Endothelial cell of umbilical vein (primary cell): Measurements from ENCODE around the gene FBXO40. TPM values are rescaled to one million over a fixed set of nuclear protein-coding genes. Genes with fewer than 3 reads are reported as not detected.

Experiments
- BruUV-seq: library from RNA; stranded (reverse); fragments of 400-500 nt; replicated peaks from 2 replicates; lab custom pipeline; 2021; lab: Mats Ljungman, UMichigan
- CTCF ChIA-PET: fragments of 300-600, 350-600 bp; sonication (Branson Sonifier 250); formaldehyde crosslinking; loops from one replicate; lab custom pipeline; 2021; ENCODE audit warnings: antibody characterized with exemption, inconsistent platforms; lab: Charles Lee
- POLR2A ChIA-PET: fragments of 300-600, 350-600 bp; sonication (Branson Sonifier 250); formaldehyde crosslinking; loops from one replicate; lab custom pipeline; 2021; ENCODE audit warnings: antibody characterized with exemption, inconsistent platforms; lab: Charles Lee
- DNase-seq: peaks from one replicate; pipeline ENCODE4 v3.0.0-alpha.2; 2011; ENCODE audit warnings: low read depth, low spot score
- FAIRE-seq: peaks from 2 replicates; lab custom pipeline; 2011; peaks lifted over from hg19 to GRCh38; lab: Jason Lieb, UNC
- H2AFZ ChIP-seq: 2 replicates; pipeline ENCODE4 v1.6.0; 2012; ENCODE audit warnings: low read depth, low read length, control low read depth, inconsistent platforms
- H3K27ac ChIP-seq: 2 replicates; pipeline ENCODE4 v1.5.1; 2011; ENCODE audit warnings: low read depth, mild to moderate bottlenecking, control low read depth, low read length, moderate library complexity; ENCODE audit not compliant: insufficient read depth
- H3K27me3 ChIP-seq, 2 experiments: 2 replicates each; pipeline versions ENCODE4 v1.6.0 to v1.6.1; 2011; ENCODE audit warnings: low read length in 2 of 2, mixed read lengths in 1 of 2; ENCODE audit not compliant: control insufficient read depth in 2 of 2, insufficient read depth in 2 of 2
- H3K36me3 ChIP-seq, 2 experiments: 2 replicates in 1 of 2; 3 replicates in 1 of 2; pipeline ENCODE4 v1.5.1; 2011; ENCODE audit warnings: low read length in 2 of 2, mild to moderate bottlenecking in 1 of 2, moderate library complexity in 1 of 2; ENCODE audit not compliant: control insufficient read depth in 2 of 2, insufficient read depth in 2 of 2; ENCODE audit errors: extremely low read depth in 1 of 2
- H3K4me1 ChIP-seq: 3 replicates; pipeline ENCODE4 v1.5.1; 2011; ENCODE audit warnings: mild to moderate bottlenecking, low read length; ENCODE audit not compliant: control insufficient read depth, insufficient read depth; ENCODE audit errors: extremely low read depth
- H3K4me2 ChIP-seq: 2 replicates; pipeline ENCODE4 v1.6.1; 2011; ENCODE audit warnings: low read length, control low read depth, mixed read lengths; ENCODE audit not compliant: insufficient read depth
- H3K4me3 ChIP-seq, 3 experiments: fragments of 200-600 bp in 1 of 3; sonication (generic), shearing (Covaris generic) in 1 of 3; replicated peaks in 1 of 3; 2 replicates each; pipeline ENCODE4 v1.5.1; 2011 to 2016; ENCODE audit warnings: control low read depth in 3 of 3, low read length in 3 of 3, mild to moderate bottlenecking in 2 of 3, inconsistent platforms in 1 of 3, low read depth in 1 of 3, moderate library complexity in 1 of 3; ENCODE audit not compliant: insufficient read depth in 1 of 3
- H3K79me2 ChIP-seq: 2 replicates; pipeline ENCODE4 v1.6.0; 2012; ENCODE audit warnings: low read length, inconsistent platforms; ENCODE audit not compliant: control insufficient read depth, insufficient read depth
- H3K9ac ChIP-seq: replicated peaks from 2 replicates; pipeline ENCODE3; 2011; ENCODE audit warnings: low read length, control low read depth; ENCODE audit not compliant: insufficient read depth; ENCODE audit errors: extremely low read depth
- H3K9me1 ChIP-seq: replicated peaks from 3 replicates; pipeline ENCODE4 v1.6.0; 2011; ENCODE audit warnings: mild to moderate bottlenecking, low read length; ENCODE audit not compliant: control insufficient read depth, insufficient read depth; ENCODE audit errors: extremely low read depth
- H3K9me3 ChIP-seq: replicated peaks from 2 replicates; pipeline ENCODE4 v1.5.1; 2012; ENCODE audit warnings: low read length, inconsistent platforms; ENCODE audit not compliant: control insufficient read depth, insufficient read depth
- H4K20me1 ChIP-seq: replicated peaks from 2 replicates; pipeline ENCODE3; 2011; ENCODE audit warnings: mild to moderate bottlenecking, low read length; ENCODE audit not compliant: control insufficient read depth, insufficient read depth; ENCODE audit errors: extremely low read depth
- EZH2 ChIP-seq: IDR thresholded peaks from 2 replicates; pipeline ENCODE4 v1.6.1; 2012; ENCODE audit warnings: borderline replicate concordance, low read depth, mild to moderate bottlenecking, moderate library complexity, low read length, inconsistent platforms; ENCODE audit not compliant: severe bottlenecking
- FOS ChIP-seq: IDR thresholded peaks from 2 replicates; pipeline ENCODE4 v1.6.1; 2011; ENCODE audit warnings: mild to moderate bottlenecking, low read length, moderate library complexity, borderline replicate concordance; ENCODE audit not compliant: insufficient read depth
- GATA2 ChIP-seq: IDR thresholded peaks from 2 replicates; pipeline ENCODE4 v1.7.0; 2011; ENCODE audit warnings: low read depth, mild to moderate bottlenecking, moderate library complexity, mixed read lengths, low read length; ENCODE audit not compliant: insufficient read length, insufficient read depth
- JUN ChIP-seq: IDR thresholded peaks from 2 replicates; pipeline ENCODE4 v1.6.1; 2011; ENCODE audit warnings: borderline replicate concordance, low read depth; ENCODE audit not compliant: insufficient read length, insufficient read depth
- MAX ChIP-seq: IDR thresholded peaks from 2 replicates; pipeline ENCODE4 v1.6.1; 2011; ENCODE audit not compliant: insufficient read depth, insufficient read length
- MYC ChIP-seq: IDR thresholded peaks from one replicate; pipeline ENCODE4 v1.6.1; 2011; ENCODE audit warnings: mild to moderate bottlenecking, low read depth, low read length
- POLR2A ChIP-seq: IDR thresholded peaks from 2 replicates; pipeline ENCODE4 v1.6.1; 2012; ENCODE audit warnings: low read depth, mild to moderate bottlenecking, control low read depth, low read length
- POLR2AphosphoS5 ChIP-seq: IDR thresholded peaks from 2 replicates; pipeline ENCODE4 v1.6.1; 2012; ENCODE audit warnings: low read depth, mild to moderate bottlenecking, control low read depth, low read length, moderate library complexity; ENCODE audit not compliant: insufficient read depth
- dilution Hi-C: fragments of 300-500 bp; cut with MboI; formaldehyde crosslinking; loops from one replicate; pipeline ENCODE4 v1.15.0; 2019; ENCODE audit warnings: low sequenced_read_pairs; ENCODE audit not compliant: extremely low pct_ligation_motif_present
- intact Hi-C: fragments of 100-400 bp; cut with micrococcal nuclease; formaldehyde crosslinking; loops from one replicate; pipeline ENCODE4 v1.10.0; 2022
- polyA plus RNA-seq, 4 experiments: library from polyadenylated mRNA; depleted of rRNA in 3 of 4; stranded (reverse) in 3 of 4; unstranded in 1 of 4; fragments of >200 nt; gene quantifications; 2 replicates each; pipeline versions ENCODE4 v1.2.1 to v1.2.3, GENCODE V29; 2011 to 2012; ENCODE audit warnings: missing spikeins in 1 of 4
- total RNA-seq: library from RNA; stranded (reverse); gene quantifications from 2 replicates; pipeline ENCODE4 v1.2.3, GENCODE V29; 2021
- TF ChIP-seq, protein P1 (sequence below), 2 donors: IDR thresholded peaks; 1 replicate in 1 of 2; 2 replicates in 1 of 2; pipeline ENCODE4 v1.5.1; 2011; ENCODE audit warnings: low read length in 2 of 2, mild to moderate bottlenecking in 2 of 2, moderate library complexity in 2 of 2, control low read depth in 1 of 2, inconsistent platforms in 1 of 2, low read depth in 1 of 2; ENCODE audit not compliant: insufficient read depth in 1 of 2; ENCODE audit errors: extremely low read depth in 1 of 2

Gene FBXO40
- total and polyA plus RNA-seq, 2 donors (not counting 3 experiments of a cell fraction or from before 2014, with no cell fraction given) = not detected

GRCh38 chr3:121562148-121562547 is 31.0 kb upstream of the FBXO40 start:
- BruUV-seq = no TSS peak
- H3K27ac ChIP-seq = no peak overlapping the region
- H3K36me3 ChIP-seq = no peaks in the 10 kb centered on the region
- no peaks in the 10 kb centered on the region for H3K79me2 ChIP-seq
- no peak for DNase-seq
- intact Hi-C loops (no loop called here), dilution Hi-C loops (no loop called here)
- POLR2A ChIA-PET = no interaction called here
- no peaks in the 10 kb centered on the region for H4K20me1 ChIP-seq
- no peak overlapping the region for H3K9ac ChIP-seq
- H2AFZ ChIP-seq = no peak overlapping the region
- H3K4me2 ChIP-seq = no peak overlapping the region
- no peak for TF ChIP-seq GATA2
- TF ChIP-seq, protein P1, sequence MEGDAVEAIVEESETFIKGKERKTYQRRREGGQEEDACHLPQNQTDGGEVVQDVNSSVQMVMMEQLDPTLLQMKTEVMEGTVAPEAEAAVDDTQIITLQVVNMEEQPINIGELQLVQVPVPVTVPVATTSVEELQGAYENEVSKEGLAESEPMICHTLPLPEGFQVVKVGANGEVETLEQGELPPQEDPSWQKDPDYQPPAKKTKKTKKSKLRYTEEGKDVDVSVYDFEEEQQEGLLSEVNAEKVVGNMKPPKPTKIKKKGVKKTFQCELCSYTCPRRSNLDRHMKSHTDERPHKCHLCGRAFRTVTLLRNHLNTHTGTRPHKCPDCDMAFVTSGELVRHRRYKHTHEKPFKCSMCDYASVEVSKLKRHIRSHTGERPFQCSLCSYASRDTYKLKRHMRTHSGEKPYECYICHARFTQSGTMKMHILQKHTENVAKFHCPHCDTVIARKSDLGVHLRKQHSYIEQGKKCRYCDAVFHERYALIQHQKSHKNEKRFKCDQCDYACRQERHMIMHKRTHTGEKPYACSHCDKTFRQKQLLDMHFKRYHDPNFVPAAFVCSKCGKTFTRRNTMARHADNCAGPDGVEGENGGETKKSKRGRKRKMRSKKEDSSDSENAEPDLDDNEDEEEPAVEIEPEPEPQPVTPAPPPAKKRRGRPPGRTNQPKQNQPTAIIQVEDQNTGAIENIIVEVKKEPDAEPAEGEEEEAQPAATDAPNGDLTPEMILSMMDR (IDR thresholded peaks at IDR 0.05; ENCODE audit: extremely low read depth in 1 of 2, insufficient read depth in 1 of 2, low read depth in 1 of 2, low read length in 2 of 2) = no peak
- TF ChIP-seq MYC = no peak
- no peak for TF ChIP-seq EZH2
- TF ChIP-seq MAX = no peak
- TF ChIP-seq POLR2AphosphoS5 = no peak
- TF ChIP-seq JUN = no peak
- TF ChIP-seq FOS = no peak
- TF ChIP-seq POLR2A = no peak
- no peaks in the 10 kb centered on the region for H3K9me1 ChIP-seq
- H3K4me3 ChIP-seq = no peak overlapping the region
- peaks cover 0 to 2% of the 10 kb centered on the region in 2 experiments for H3K27me3 ChIP-seq
- H3K9me3 ChIP-seq = no peaks in the 10 kb centered on the region
- H3K4me1 ChIP-seq = no peaks in the 10 kb centered on the region
- CTCF ChIA-PET = interaction anchor here (0.5 kb wide), 1 partner anchor 696 kb away, joined by 7 read pairs; no protein-coding TSS in a partner anchor
- no peak for FAIRE-seq
